Endodermal cell (in vitro differentiated cells): ENCODE results near the gene ZNF281. TPM values are rescaled to one million over a fixed set of nuclear protein-coding genes. Genes with fewer than 3 reads are reported as not detected.

ENCODE experiments used
- DNase-seq: peaks from one replicate; pipeline ENCODE4 v3.0.0-alpha.2; 2017
- H3K27ac ChIP-seq: 2 replicates; pipeline ENCODE4 v1.5.1; 2013; ENCODE audit warnings: mild to moderate bottlenecking, low read depth, low read length, moderate library complexity
- H3K27me3 ChIP-seq: 2 replicates; pipeline ENCODE4 v1.6.1; 2013; ENCODE audit warnings: mild to moderate bottlenecking, low read length, moderate library complexity; ENCODE audit not compliant: insufficient read depth, control insufficient read depth, poor library complexity, severe bottlenecking
- H3K36me3 ChIP-seq: 2 replicates; pipeline ENCODE4 v1.7.0; 2013; ENCODE audit warnings: mild to moderate bottlenecking, low read length, moderate library complexity; ENCODE audit not compliant: control insufficient read depth, insufficient read depth
- H3K4me1 ChIP-seq: one replicate; pipeline ENCODE4 v1.7.0; 2013; ENCODE audit warnings: low read length; ENCODE audit not compliant: control insufficient read depth, insufficient read depth
- H3K4me3 ChIP-seq: 2 replicates; pipeline ENCODE4 v1.5.1; 2013; ENCODE audit warnings: mild to moderate bottlenecking, low read length, moderate library complexity
- H3K9ac ChIP-seq: 2 replicates; pipeline ENCODE4 v1.6.1; 2013; ENCODE audit warnings: mild to moderate bottlenecking, low read length, moderate library complexity; ENCODE audit not compliant: poor library complexity, severe bottlenecking; ENCODE audit errors: extremely low read depth
- H3K9me3 ChIP-seq: 2 replicates; pipeline ENCODE4 v1.6.1; 2013; ENCODE audit warnings: mild to moderate bottlenecking, low read length, moderate library complexity; ENCODE audit not compliant: control insufficient read depth
- H3K27ac Mint-ChIP-seq: 2 replicates; pipeline ENCODE4 v1.8.0; 2020; ENCODE audit warnings: mixed read lengths
- H3K27me3 Mint-ChIP-seq: 2 replicates; pipeline ENCODE4 v1.8.0; 2021; ENCODE audit warnings: mild to moderate bottlenecking, mixed read lengths; ENCODE audit not compliant: insufficient read depth
- H3K36me3 Mint-ChIP-seq: 2 replicates; pipeline ENCODE4 v1.8.0; 2020; ENCODE audit warnings: low read depth, mixed read lengths
- H3K4me1 Mint-ChIP-seq: 2 replicates; pipeline ENCODE4 v1.8.0; 2020; ENCODE audit warnings: mixed read lengths
- H3K4me3 Mint-ChIP-seq: 2 replicates; pipeline ENCODE4 v1.8.0; 2020; ENCODE audit warnings: mild to moderate bottlenecking, moderate library complexity, mixed read lengths
- H3K9me3 Mint-ChIP-seq: 2 replicates; pipeline ENCODE4 v1.8.0; 2020; ENCODE audit warnings: mild to moderate bottlenecking, mixed read lengths
- WGBS, 2 experiments: methylation state at CpG; one replicate each; pipeline versions ENCODE4 v1.1.5 to v1.1.7; 2013; ENCODE audit warnings: missing lambda C conversion rate in 2 of 2, mixed read lengths in 1 of 2; ENCODE audit not compliant: insufficient coverage in 1 of 2, insufficient read length in 1 of 2; 5-methylcytosine and 5-hydroxymethylcytosine counted together
- total RNA-seq, 2 donors: library from RNA; stranded (reverse); fragmentation: NEBNext Ultra II Directional in 1 of 2; extraction: Animal tissue kit (Norgen Biotek cat#: 25700) in 1 of 2; gene quantifications; 2 replicates in 1 of 2; 3 replicates in 1 of 2; pipeline ENCODE4 v1.2.1, GENCODE V29; 2021
- TF ChIP-seq, protein P1 (sequence below): fragments of 200-600 bp; sonication (generic); conservative IDR thresholded peaks from 2 replicates; pipeline ENCODE4 v1.5.0; 2021; ENCODE audit warnings: antibody characterized with exemption, mild to moderate bottlenecking

Gene ZNF281
- total RNA-seq, 2 donors from 2014 or later: 51.7 to 61.1 TPM

DNA sequence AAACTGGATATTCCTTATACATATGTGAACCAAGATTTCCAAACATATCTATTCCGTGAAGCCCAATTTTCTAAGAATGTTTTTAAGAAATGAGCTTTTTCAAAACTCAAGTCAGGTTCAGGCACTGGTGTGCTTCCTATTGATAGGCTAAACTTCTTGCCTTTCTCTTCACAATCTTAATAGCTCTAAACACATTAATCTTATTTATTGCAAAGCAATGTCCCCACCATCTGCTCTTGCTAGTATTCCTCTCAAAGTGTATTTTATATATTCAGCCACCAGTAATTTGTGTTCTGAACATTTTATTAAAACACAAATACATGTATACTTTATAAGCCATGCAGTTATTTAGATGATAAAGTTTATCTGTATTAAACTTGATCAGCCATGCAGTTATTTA is 11.5 kb downstream of the ZNF281 start:
- no peaks in the 10 kb centered on the region for H3K27me3 ChIP-seq
- no peaks in the 10 kb centered on the region for H3K9me3 Mint-ChIP-seq
- H3K36me3 ChIP-seq: peaks cover 51% of the 10 kb centered on the region
- TF ChIP-seq, protein P1, sequence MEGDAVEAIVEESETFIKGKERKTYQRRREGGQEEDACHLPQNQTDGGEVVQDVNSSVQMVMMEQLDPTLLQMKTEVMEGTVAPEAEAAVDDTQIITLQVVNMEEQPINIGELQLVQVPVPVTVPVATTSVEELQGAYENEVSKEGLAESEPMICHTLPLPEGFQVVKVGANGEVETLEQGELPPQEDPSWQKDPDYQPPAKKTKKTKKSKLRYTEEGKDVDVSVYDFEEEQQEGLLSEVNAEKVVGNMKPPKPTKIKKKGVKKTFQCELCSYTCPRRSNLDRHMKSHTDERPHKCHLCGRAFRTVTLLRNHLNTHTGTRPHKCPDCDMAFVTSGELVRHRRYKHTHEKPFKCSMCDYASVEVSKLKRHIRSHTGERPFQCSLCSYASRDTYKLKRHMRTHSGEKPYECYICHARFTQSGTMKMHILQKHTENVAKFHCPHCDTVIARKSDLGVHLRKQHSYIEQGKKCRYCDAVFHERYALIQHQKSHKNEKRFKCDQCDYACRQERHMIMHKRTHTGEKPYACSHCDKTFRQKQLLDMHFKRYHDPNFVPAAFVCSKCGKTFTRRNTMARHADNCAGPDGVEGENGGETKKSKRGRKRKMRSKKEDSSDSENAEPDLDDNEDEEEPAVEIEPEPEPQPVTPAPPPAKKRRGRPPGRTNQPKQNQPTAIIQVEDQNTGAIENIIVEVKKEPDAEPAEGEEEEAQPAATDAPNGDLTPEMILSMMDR: no peak
- peaks cover 37% of the 10 kb centered on the region for H3K4me1 Mint-ChIP-seq
- H3K4me1 ChIP-seq: peaks cover 2% of the 10 kb centered on the region
- H3K27ac ChIP-seq: no peak overlapping the region
- 100% methylated on average over 1 of the region's 1 CpG; no CpG with 5 or more reads in 1 of the 2 experiments for WGBS, 2 experiments
- H3K27ac Mint-ChIP-seq: no peak overlapping the region
- no peak for DNase-seq
- no peak overlapping the region for H3K9ac ChIP-seq
- no peaks in the 10 kb centered on the region for H3K9me3 ChIP-seq
- peaks cover 19% of the 10 kb centered on the region for H3K36me3 Mint-ChIP-seq
- H3K4me3 ChIP-seq: no peak overlapping the region
- H3K27me3 Mint-ChIP-seq: no peaks in the 10 kb centered on the region
- no peak overlapping the region for H3K4me3 Mint-ChIP-seq

DNA sequence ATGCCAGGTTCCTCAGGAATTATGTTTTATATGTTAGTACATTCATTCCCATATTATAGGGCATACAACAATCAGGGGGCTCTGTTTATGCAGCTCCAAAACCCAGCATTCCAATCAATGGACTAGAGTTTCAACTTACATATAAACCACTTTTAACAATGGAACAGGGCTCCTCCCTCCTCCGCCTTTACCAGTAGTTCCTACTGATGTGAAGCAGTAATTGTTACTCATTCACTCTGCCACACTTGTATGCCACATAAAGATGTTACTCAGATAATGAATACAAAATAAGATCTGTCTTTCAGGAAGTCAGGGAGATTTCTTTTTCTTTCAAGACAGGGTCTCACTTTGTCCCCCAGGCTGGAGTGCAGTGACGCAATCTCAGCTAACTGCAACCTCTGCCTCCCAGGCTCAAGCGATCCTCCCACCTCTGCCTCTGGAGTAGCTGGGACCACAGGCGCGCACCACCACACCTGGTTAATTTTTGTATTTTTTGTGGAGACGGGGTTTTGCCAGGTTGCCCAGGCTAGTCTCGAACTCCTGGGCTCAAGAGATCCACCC is 17.1 kb downstream of the ZNF281 start:
- no peaks in the 10 kb centered on the region for H3K9me3 Mint-ChIP-seq
- WGBS, 2 experiments: 96% methylated on average over 5 to 7 of the region's 7 CpGs
- no peak overlapping the region for H3K4me3 ChIP-seq

DNA sequence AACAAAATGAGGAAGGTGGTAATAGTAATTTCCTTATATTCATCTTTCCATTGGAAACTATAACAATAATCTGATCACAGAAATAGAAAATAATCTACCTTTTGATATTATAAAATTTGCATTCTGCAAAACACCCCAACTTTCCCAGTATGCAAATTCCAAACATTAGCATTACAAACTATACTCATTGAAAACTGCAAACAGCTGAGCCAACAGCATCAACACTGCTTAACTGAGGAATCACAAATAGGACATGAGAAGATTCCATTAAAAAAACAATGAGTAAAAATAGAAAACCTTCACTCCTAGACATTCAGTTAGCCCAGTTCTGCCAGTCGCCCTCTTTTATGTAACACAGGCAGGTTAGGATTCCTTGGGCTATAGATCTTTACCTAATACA is 18.1 kb downstream of the ZNF281 start:
- no peak for DNase-seq
- Histone ChIP-seq H3K9ac (no peak overlapping the region), H3K27me3 (no peaks in the 10 kb centered on the region), H3K36me3 (no peaks in the 10 kb centered on the region), H3K4me3 (no peak overlapping the region), H3K4me1 (no peaks in the 10 kb centered on the region), H3K9me3 (no peaks in the 10 kb centered on the region), H3K27ac (no peak overlapping the region)
- Mint-ChIP-seq H3K9me3 (no peaks in the 10 kb centered on the region), H3K36me3 (no peaks in the 10 kb centered on the region), H3K27ac (no peak overlapping the region), H3K27me3 (no peaks in the 10 kb centered on the region), H3K4me1 (peaks cover 25% of the 10 kb centered on the region), H3K4me3 (no peak overlapping the region)
- TF ChIP-seq, protein P1: no peak
- 41 to 60% methylated on average over 1 of the region's 1 CpG for WGBS, 2 experiments

More for the DNA sequence above, 17.1 kb downstream of the ZNF281 start:
- Mint-ChIP-seq H3K36me3 (no peaks in the 10 kb centered on the region), H3K4me3 (no peak overlapping the region), H3K4me1 (peaks cover 25% of the 10 kb centered on the region), H3K27me3 (no peaks in the 10 kb centered on the region), H3K27ac (no peak overlapping the region)
- Histone ChIP-seq H3K9me3 (no peaks in the 10 kb centered on the region), H3K4me1 (no peaks in the 10 kb centered on the region), H3K36me3 (no peaks in the 10 kb centered on the region), H3K27ac (no peak overlapping the region), H3K9ac (no peak overlapping the region), H3K27me3 (no peaks in the 10 kb centered on the region)
- DNase-seq: no peak
- TF ChIP-seq, protein P1: no peak
